ENCODE data around the gene DUSP8.

GRCh38 chr11:1534171-1534570 is 37.9 kb downstream of the DUSP8 start:
- TF ChIP-seq CTCF (IDR thresholded peaks at IDR 0.05; ENCODE audit: low read depth, low read length) (no peak), POLR2A (IDR thresholded peaks at IDR 0.05; ENCODE audit: extremely low read depth, insufficient read length) (no peak), MAX (IDR thresholded peaks at IDR 0.05; ENCODE audit: low read depth, low read length) (no peak)

Data from NB4 (cell line).